Measurements from ENCODE around the gene PHF23.

Gene PHF23

GRCh38 chr17:7260151-7260550, 20.9 kb upstream of the PHF23 start:
- H3K4me2 ChIP-seq (ENCODE audit: insufficient read depth, low read length): no peak overlapping the region
- H2AFZ ChIP-seq (ENCODE audit: low read depth, low read length): no peak overlapping the region
- ATAC-seq (ENCODE audit: insufficient read depth, low read depth): peak; percentile 20; the same call in 1 of the 3 replicates
- H3K4me3 ChIP-seq (ENCODE audit: low read depth in 1 of 2, low read length in 2 of 2): no peak overlapping the region
- H3K4me1 ChIP-seq (ENCODE audit: insufficient read depth, low read length): peaks cover 3% of the 10 kb centered on the region; the same call in 1 of the 2 replicates
- no peak overlapping the region for H3K9ac ChIP-seq (ENCODE audit: low read depth, low read length)
- no peak for TF ChIP-seq EZH2 (IDR thresholded peaks at IDR 0.05; ENCODE audit: borderline replicate concordance, low read depth, low read length, severe bottlenecking)
- TF ChIP-seq, protein P1, sequence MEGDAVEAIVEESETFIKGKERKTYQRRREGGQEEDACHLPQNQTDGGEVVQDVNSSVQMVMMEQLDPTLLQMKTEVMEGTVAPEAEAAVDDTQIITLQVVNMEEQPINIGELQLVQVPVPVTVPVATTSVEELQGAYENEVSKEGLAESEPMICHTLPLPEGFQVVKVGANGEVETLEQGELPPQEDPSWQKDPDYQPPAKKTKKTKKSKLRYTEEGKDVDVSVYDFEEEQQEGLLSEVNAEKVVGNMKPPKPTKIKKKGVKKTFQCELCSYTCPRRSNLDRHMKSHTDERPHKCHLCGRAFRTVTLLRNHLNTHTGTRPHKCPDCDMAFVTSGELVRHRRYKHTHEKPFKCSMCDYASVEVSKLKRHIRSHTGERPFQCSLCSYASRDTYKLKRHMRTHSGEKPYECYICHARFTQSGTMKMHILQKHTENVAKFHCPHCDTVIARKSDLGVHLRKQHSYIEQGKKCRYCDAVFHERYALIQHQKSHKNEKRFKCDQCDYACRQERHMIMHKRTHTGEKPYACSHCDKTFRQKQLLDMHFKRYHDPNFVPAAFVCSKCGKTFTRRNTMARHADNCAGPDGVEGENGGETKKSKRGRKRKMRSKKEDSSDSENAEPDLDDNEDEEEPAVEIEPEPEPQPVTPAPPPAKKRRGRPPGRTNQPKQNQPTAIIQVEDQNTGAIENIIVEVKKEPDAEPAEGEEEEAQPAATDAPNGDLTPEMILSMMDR (IDR thresholded peaks at IDR 0.05; ENCODE audit: borderline replicate concordance, extremely low read depth, low read length, poor library complexity, severe bottlenecking): no peak
- H3K27me3 ChIP-seq (ENCODE audit: insufficient read depth, low read length, poor library complexity): no peaks in the 10 kb centered on the region
- H3K9me3 ChIP-seq (ENCODE audit: insufficient read depth, low read length, severe bottlenecking): no peaks in the 10 kb centered on the region
- no peak overlapping the region for H3K27ac ChIP-seq (ENCODE audit: low read length)
- no peaks in the 10 kb centered on the region for H4K20me1 ChIP-seq (ENCODE audit: insufficient read depth, low read length)
- no peak for DNase-seq
- H3K79me2 ChIP-seq (ENCODE audit: insufficient read depth, low read length): no peaks in the 10 kb centered on the region
- peaks cover 37% of the 10 kb centered on the region for H3K36me3 ChIP-seq (ENCODE audit: insufficient read depth, low read length)

- ATAC-seq (ENCODE audit: insufficient read depth, low read depth): no peak
- H3K9me3 ChIP-seq (ENCODE audit: insufficient read depth, low read length, severe bottlenecking): no peaks in the 10 kb centered on the region
- H3K4me2 ChIP-seq (ENCODE audit: insufficient read depth, low read length): no peak overlapping the region
- H3K27ac ChIP-seq (ENCODE audit: low read length): no peak overlapping the region
- H3K9ac ChIP-seq (ENCODE audit: low read depth, low read length): no peak overlapping the region
- H2AFZ ChIP-seq (ENCODE audit: low read depth, low read length): no peak overlapping the region
- peaks cover 5% of the 10 kb centered on the region for H3K4me1 ChIP-seq (ENCODE audit: insufficient read depth, low read length)
- no peaks in the 10 kb centered on the region for H4K20me1 ChIP-seq (ENCODE audit: insufficient read depth, low read length)
- H3K4me3 ChIP-seq (ENCODE audit: low read depth in 1 of 2, low read length in 2 of 2): no peak overlapping the region
- no peaks in the 10 kb centered on the region for H3K27me3 ChIP-seq (ENCODE audit: insufficient read depth, low read length, poor library complexity)
- no peak for DNase-seq
- TF ChIP-seq, protein P1 (IDR thresholded peaks at IDR 0.05; ENCODE audit: borderline replicate concordance, extremely low read depth, low read length, poor library complexity, severe bottlenecking): no peak
- no peak for TF ChIP-seq EZH2 (IDR thresholded peaks at IDR 0.05; ENCODE audit: borderline replicate concordance, low read depth, low read length, severe bottlenecking)
- H3K36me3 ChIP-seq (ENCODE audit: insufficient read depth, low read length): peaks cover 43% of the 10 kb centered on the region
- peaks cover 2% of the 10 kb centered on the region for H3K79me2 ChIP-seq (ENCODE audit: insufficient read depth, low read length)
These were observed 20.3 kb upstream of the PHF23 start for GRCh38 chr17:7259555-7259889.

DNA sequence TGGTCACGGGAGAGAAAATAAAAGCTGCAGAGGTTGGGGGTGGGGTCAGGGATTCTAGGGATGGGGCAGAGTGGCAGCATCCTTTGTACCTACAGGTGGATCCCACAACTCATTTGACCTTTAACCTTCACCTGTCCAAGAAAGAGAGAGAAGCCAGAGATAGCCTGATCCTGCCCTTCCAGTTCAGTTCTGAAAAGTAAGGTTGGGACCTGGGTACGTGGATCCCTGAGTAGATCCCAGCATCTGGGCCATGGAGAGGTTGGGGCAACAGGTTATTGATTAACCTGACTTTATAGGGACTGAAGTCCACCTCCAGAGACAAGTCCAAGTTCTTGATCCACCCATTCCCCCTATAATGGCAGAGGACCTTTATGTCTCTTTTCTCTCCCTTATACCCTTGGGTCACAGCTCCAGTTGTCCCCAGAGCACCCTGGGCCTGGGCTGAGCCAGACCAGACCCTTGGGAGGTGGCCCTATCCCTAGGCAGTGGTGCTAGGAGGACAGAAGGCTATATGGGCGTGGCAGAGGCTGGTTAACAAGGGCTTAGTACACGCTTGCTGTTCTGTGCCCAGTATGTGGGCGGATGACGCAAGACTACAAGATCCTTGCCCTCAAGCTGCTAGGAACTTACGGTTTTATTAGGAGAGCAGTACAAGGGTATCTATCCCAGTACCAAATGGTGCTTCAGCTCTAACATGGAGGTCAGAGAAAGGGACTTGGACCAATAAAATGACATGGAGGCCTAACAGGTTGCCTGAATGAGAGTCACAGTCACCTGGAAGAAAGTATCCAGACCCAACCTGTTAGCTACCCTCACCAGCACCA, 19.7 kb upstream of the PHF23 start:
- Histone ChIP-seq H3K9me3 (ENCODE audit: insufficient read depth, low read length, severe bottlenecking) (no peaks in the 10 kb centered on the region), H3K27me3 (ENCODE audit: insufficient read depth, low read length, poor library complexity) (no peaks in the 10 kb centered on the region), H2AFZ (ENCODE audit: low read depth, low read length) (no peak overlapping the region), H3K4me1 (ENCODE audit: insufficient read depth, low read length) (peaks cover 10% of the 10 kb centered on the region), H3K4me3 (ENCODE audit: low read depth in 1 of 2, low read length in 2 of 2) (no peak overlapping the region), H3K79me2 (ENCODE audit: insufficient read depth, low read length) (peaks cover 8% of the 10 kb centered on the region), H3K27ac (ENCODE audit: low read length) (no peak overlapping the region), H3K36me3 (ENCODE audit: insufficient read depth, low read length) (peaks cover 49% of the 10 kb centered on the region), H4K20me1 (ENCODE audit: insufficient read depth, low read length) (no peaks in the 10 kb centered on the region), H3K4me2 (ENCODE audit: insufficient read depth, low read length) (no peak overlapping the region), H3K9ac (ENCODE audit: low read depth, low read length) (no peak overlapping the region)
- DNase-seq (no peak), ATAC-seq (ENCODE audit: insufficient read depth, low read depth) (no peak)
- TF ChIP-seq, protein P1 (IDR thresholded peaks at IDR 0.05; ENCODE audit: borderline replicate concordance, extremely low read depth, low read length, poor library complexity, severe bottlenecking): no peak
- no peak for TF ChIP-seq EZH2 (IDR thresholded peaks at IDR 0.05; ENCODE audit: borderline replicate concordance, low read depth, low read length, severe bottlenecking)

All from DND-41 (cell line).